Mucosa of rectum (tissue), 2 donors: ENCODE data around the gene ABCC1.
A peak's percentile ranks its signal among the peaks of the same experiment; 100 is the strongest.

ENCODE experiments used
- H3K27ac ChIP-seq, 2 donors: one replicate each; pipeline ENCODE4 v1.7.0; 2013; ENCODE audit warnings: inconsistent platforms in 2 of 2, low read depth in 2 of 2, low read length in 2 of 2
- H3K27me3 ChIP-seq, 2 donors: one replicate each; pipeline ENCODE4 v1.7.0; 2013; ENCODE audit warnings: low read length in 2 of 2; ENCODE audit not compliant: control insufficient read depth in 2 of 2, insufficient read depth in 2 of 2
- H3K36me3 ChIP-seq, 2 donors: one replicate each; pipeline ENCODE4 v1.7.0; 2013; ENCODE audit warnings: low read length in 2 of 2; ENCODE audit not compliant: control insufficient read depth in 2 of 2, insufficient read depth in 2 of 2
- H3K4me1 ChIP-seq, 2 donors: one replicate each; pipeline ENCODE4 v1.7.0; 2013; ENCODE audit warnings: low read length in 2 of 2, mild to moderate bottlenecking in 1 of 2; ENCODE audit not compliant: control insufficient read depth in 2 of 2, insufficient read depth in 2 of 2
- H3K4me3 ChIP-seq, 2 donors: one replicate each; pipeline ENCODE4 v1.7.0; 2013; ENCODE audit warnings: low read length in 2 of 2
- H3K9ac ChIP-seq, 2 donors: one replicate each; pipeline ENCODE4 v1.7.0; 2013; ENCODE audit warnings: low read length in 2 of 2, low read depth in 1 of 2, mild to moderate bottlenecking in 1 of 2
- H3K9me3 ChIP-seq, 2 donors: one replicate each; pipeline ENCODE4 v1.7.0; 2013; ENCODE audit warnings: low read length in 2 of 2; ENCODE audit not compliant: control insufficient read depth in 2 of 2
- donor health status: healthy.
- donor health status: Normal muscosa, but diverticular disease.

The ABCC1 gene

GRCh38 chr16:15949210-15950160 is at the start of gene ABCC1:
ABCC1 (plus strand) TSS chr16:15949616; CDS start chr16:15949752, 136 bp downstream.
- Histone ChIP-seq H3K27ac (peak within 1 kb of the TSS; percentile 34 to 67), H3K4me1 (peaks cover 15 to 22% of the 10 kb centered on the region in 2 donors)

DNA sequence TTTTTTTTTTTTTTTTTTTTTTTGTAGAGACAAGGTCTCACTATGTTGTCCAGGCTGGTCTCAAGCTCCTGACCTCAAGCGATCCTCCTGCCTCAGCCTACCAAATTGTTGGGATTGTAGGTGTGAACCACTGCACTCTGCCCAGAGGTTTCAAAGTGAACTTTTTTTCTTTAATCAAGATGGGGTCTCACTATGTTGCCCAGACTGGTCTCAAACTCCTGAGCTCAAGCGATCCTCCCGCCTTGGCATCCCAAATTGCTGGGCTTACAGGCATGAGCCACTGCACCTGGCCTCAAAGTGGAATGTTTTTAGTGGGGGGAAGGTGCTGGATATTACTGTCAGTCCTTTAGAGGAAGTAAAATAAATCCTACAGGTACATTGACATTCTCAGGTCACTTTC is 49.1 kb upstream of the ABCC1 start:
- H3K4me3 ChIP-seq, result no peak overlapping the region
- no peaks in the 10 kb centered on the region for H3K36me3 ChIP-seq
- no peaks in the 10 kb centered on the region for H3K27me3 ChIP-seq
- H3K27ac ChIP-seq, result no peak overlapping the region
- H3K4me1 ChIP-seq, result peaks cover 0 to 4% of the 10 kb centered on the region in 2 donors
- H3K9me3 ChIP-seq, result no peaks in the 10 kb centered on the region
- H3K9ac ChIP-seq, result no peak overlapping the region

More at GRCh38 chr16:15949210-15950160, at the start of gene ABCC1:
- Histone ChIP-seq H3K9me3 (no peaks in the 10 kb centered on the region), H3K36me3 (no peaks in the 10 kb centered on the region), H3K27me3 (no peaks in the 10 kb centered on the region), H3K4me3 (peak within 1 kb of the TSS; percentile 59 to 86), H3K9ac (peak within 1 kb of the TSS; percentile 88 to 91)

DNA sequence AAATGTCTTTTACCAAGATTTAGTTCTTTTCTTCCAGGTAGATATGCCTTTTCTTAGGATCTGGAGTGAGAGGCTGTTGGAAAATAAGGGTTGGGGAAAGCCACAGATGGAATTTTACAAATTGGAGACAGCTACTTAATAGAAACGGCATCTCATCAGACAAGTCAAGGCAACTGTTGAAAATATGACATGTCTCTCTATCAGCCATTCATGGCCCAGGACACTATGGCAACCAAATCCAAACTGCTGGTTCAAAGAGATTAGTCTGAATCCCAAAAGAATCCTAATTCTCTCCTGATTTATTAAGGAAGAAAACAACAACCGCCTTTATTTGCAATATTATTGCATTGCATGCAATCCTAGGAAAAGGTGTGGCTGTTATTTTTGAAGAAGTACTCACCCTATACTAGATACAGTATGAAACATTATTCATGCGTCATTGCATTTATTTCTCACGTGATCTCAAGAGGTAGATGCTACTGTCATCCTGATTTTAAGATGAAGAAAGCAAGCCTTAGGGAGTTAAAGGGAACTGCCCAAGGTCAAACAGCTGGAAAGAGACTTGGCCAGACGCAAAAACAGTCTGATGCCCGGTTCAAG is 48.4 kb upstream of the ABCC1 start:
- no peaks in the 10 kb centered on the region for H3K27me3 ChIP-seq
- no peaks in the 10 kb centered on the region for H3K36me3 ChIP-seq
- no peak overlapping the region for H3K4me3 ChIP-seq
- no peaks in the 10 kb centered on the region for H3K9me3 ChIP-seq
- H3K27ac ChIP-seq, result no peak overlapping the region
- H3K9ac ChIP-seq, result no peak overlapping the region
- peaks cover 0 to 4% of the 10 kb centered on the region in 2 donors for H3K4me1 ChIP-seq

DNA sequence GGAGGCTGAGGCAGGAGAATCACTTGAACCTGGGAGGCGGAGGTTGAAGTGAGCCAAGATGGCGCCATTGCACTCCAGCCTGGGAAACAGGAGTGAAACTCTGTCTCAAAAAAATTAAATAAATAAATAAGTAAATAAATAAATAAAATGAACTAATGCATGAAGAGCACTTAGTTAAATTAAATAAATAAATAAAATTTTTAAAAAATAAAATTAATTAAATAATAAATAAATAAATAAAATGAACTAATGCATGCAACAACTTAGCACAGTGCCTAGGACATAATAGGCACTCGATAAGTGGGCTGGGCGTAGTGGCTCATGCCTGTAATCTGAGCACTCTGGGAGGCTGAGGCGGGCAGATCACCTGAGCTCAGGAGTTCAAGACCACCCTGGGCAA is 45.5 kb upstream of the ABCC1 start:
- no peak overlapping the region for H3K27ac ChIP-seq
- no peaks in the 10 kb centered on the region for H3K27me3 ChIP-seq
- no peak overlapping the region for H3K4me3 ChIP-seq
- H3K36me3 ChIP-seq, result no peaks in the 10 kb centered on the region
- H3K4me1 ChIP-seq, result peaks cover 0 to 4% of the 10 kb centered on the region in 2 donors
- H3K9me3 ChIP-seq, result no peaks in the 10 kb centered on the region
- no peak overlapping the region for H3K9ac ChIP-seq

DNA sequence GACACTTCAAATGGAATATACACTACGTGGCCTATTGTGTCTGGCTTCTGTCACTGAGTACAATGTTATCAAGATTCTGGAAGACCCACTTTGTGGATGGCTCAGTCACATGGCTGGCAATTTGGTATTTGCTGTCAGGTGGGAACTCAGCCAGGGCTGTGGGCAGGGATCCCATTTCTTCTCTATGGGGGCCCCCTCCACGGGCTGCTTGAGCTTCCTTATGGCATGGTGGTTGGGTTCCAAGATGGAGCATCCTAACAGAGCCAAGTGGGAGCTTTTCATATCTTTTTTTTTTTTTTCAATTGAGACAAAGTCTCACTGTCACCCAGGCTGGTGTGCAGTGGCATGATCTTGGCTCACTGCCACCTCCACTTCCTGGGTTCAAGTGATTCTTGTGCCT is 43.0 kb upstream of the ABCC1 start:
- H3K4me1 ChIP-seq, result no peaks in the 10 kb centered on the region
- no peak overlapping the region for H3K27ac ChIP-seq
- H3K36me3 ChIP-seq, result no peaks in the 10 kb centered on the region
- H3K9me3 ChIP-seq, result no peaks in the 10 kb centered on the region
- no peak overlapping the region for H3K9ac ChIP-seq
- H3K4me3 ChIP-seq, result no peak overlapping the region
- no peaks in the 10 kb centered on the region for H3K27me3 ChIP-seq

DNA sequence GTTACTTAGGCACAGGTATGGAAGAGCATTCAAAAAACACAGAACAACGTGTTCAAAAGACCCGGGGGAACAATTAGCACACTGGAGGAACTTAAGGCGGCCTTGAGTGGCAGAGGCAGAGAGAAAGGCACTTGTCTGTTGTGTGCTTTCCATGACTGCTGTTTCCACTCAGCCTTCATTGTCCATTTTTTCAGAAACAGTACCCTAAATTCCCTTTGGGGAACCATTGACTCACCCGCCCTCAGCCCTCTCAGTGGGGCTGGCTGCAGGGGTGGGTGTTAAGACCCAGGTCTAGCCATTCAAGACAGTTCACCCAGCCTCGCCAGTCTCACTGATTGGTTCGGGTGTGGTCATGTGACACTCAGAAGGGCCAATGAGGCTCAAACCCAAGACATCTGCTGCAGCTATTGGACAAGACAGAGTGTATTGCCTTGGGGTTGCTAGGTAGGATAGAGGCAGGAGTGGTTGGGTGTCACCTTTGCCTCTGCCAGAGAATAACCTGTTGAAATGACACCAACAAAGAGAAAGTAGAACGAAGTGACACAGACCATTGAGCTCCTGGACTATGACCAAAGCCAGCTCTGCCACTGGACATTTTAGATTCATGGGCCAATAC is 41.4 kb upstream of the ABCC1 start:
- Histone ChIP-seq H3K27ac (no peak overlapping the region), H3K9ac (no peak overlapping the region), H3K36me3 (no peaks in the 10 kb centered on the region), H3K9me3 (no peaks in the 10 kb centered on the region), H3K27me3 (no peaks in the 10 kb centered on the region), H3K4me1 (no peaks in the 10 kb centered on the region), H3K4me3 (no peak overlapping the region)

DNA sequence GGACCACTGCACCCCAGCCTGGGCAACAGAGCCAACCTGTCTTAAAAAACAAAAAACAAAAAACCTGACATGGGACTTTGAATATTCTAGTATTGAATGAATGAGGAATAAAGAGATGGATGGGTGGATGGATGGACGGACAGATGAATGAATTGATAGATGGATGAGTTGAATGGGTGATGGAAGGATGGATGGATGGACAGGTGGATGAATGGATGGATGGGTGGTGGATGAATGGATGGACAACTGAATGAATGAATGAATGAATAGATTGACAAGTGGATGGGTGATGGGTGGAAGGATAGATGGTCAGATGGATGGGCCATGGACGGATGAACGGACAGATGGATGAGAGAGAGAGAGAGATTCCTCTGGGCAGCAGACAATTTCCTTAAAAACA is 38.2 kb upstream of the ABCC1 start:
- Histone ChIP-seq H3K9ac (no peak overlapping the region), H3K4me1 (no peaks in the 10 kb centered on the region), H3K4me3 (no peak overlapping the region), H3K27me3 (no peaks in the 10 kb centered on the region), H3K36me3 (no peaks in the 10 kb centered on the region), H3K9me3 (no peaks in the 10 kb centered on the region), H3K27ac (no peak overlapping the region)

DNA sequence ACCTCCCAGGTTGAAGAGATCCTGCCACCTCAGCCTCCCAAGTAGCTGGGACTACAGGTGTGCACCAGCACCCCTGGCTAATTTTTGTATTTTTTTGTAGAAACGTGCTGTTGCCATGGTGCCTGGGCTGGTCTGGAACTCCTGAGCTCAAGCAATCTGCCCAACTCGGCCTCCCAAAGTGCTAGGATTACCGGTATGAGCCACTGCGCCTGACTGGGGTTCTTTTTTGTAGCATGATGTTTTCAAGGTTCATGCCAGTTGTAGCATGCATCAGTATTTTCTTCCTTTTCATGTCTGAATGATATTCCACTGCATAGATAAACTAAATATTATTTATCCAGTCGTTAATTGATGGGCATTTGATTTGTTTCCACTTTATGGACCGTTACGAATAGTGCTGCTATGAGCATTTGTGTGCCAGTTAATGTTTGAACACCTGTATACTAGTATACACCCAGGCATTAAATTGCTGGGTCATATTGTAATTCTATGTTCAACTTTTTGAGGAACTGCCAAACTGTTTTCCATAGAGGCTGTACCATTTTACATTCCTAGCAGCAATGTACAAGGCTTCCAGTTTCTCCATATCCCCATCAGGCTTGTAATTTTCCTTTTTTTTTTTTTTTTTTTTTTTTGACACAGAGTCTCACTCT is 36.2 kb upstream of the ABCC1 start:
- Histone ChIP-seq H3K27ac (no peak overlapping the region), H3K36me3 (no peaks in the 10 kb centered on the region), H3K9ac (no peak overlapping the region), H3K4me3 (no peak overlapping the region), H3K9me3 (no peaks in the 10 kb centered on the region), H3K4me1 (no peaks in the 10 kb centered on the region), H3K27me3 (no peaks in the 10 kb centered on the region)

DNA sequence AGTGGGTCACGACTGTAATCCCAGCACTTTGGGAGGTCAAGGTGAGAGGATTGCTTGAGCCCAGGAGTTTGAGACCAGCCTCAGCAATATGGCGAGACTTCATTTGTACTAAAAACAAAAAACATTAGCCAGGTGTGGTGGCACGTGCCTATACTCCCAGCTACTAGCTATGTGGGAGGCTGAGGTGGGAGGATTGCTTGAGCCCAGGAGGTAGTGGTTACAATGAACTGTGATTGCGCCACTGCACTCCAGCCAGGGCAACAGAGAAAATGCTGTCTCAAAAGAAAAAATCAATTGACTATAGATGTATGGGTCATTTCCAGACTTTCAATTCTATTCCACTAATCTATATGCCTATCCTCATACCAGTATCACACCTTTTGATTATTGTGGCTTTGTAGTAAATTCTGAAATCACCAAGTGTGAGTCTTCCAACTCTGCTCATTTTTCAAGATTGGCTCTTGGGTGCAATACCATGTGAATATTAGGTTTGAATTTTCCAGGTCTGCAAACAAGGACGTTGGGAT is 33.8 kb upstream of the ABCC1 start:
- H3K4me3 ChIP-seq, result no peak overlapping the region
- no peak overlapping the region for H3K9ac ChIP-seq
- no peaks in the 10 kb centered on the region for H3K27me3 ChIP-seq
- no peak overlapping the region for H3K27ac ChIP-seq
- no peaks in the 10 kb centered on the region for H3K9me3 ChIP-seq
- no peaks in the 10 kb centered on the region for H3K4me1 ChIP-seq
- H3K36me3 ChIP-seq, result no peaks in the 10 kb centered on the region
